K562 (cell line): ENCODE data around the gene ATRN. TPM values are rescaled to one million over a fixed set of nuclear protein-coding genes. Genes with fewer than 3 reads are reported as not detected.

Source experiments
- ATAC-seq: fragments of 200-7000 bp; cut with Tn5 transposase; 3 replicates; pipeline ENCODE4 v1.9.1; 2020; ENCODE audit warnings: moderate library complexity
- BruUV-seq: library from RNA; stranded (reverse); fragments of 400-500 nt; replicated peaks from 2 replicates; lab custom pipeline; 2021; lab: Mats Ljungman, UMichigan
- CTCF ChIA-PET: fragments of 300-600 bp; formaldehyde crosslinking; extraction: SDS; loops from one replicate; lab custom pipeline; 2021; ENCODE audit warnings: low intra/inter-chr PET ratio; lab: Yijun Ruan, JAX
- POLR2A ChIA-PET: fragments of 300-600, 350-650 bp; sonication (Branson Sonifier 250); formaldehyde crosslinking; extraction: SDS; loops from one replicate; lab custom pipeline; 2021; ENCODE audit warnings: antibody characterized with exemption, inconsistent platforms; lab: Yijun Ruan, JAX
- DNase-seq, 4 experiments: peaks; one replicate each; pipeline versions ENCODE4 v3.0.0 to v3.0.0-alpha.2; 2011 to 2018; ENCODE audit warnings: low spot score in 3 of 4, mixed read lengths in 3 of 4; ENCODE audit errors: extremely low read depth in 1 of 4
- FAIRE-seq: peaks from 2 replicates; lab custom pipeline; 2011; peaks lifted over from hg19 to GRCh38; lab: Jason Lieb, UNC
- H2AFZ ChIP-seq: 2 replicates; pipeline ENCODE4 v1.6.0; 2011; ENCODE audit warnings: low read depth, low read length, control low read depth, inconsistent platforms
- H3K27ac ChIP-seq: fragments of 200-600 bp; 3 replicates; pipeline ENCODE4 v1.8.0; 2011; ENCODE audit warnings: low read depth, mild to moderate bottlenecking, control low read depth, inconsistent platforms, low read length, moderate library complexity, mixed read lengths; ENCODE audit errors: extremely low read depth
- H3K27me3 ChIP-seq, 2 experiments: fragments of 300-600 bp in 1 of 2; 2 replicates in 1 of 2; 3 replicates in 1 of 2; pipeline versions ENCODE4 v1.6.0 to v1.8.0; 2011; ENCODE audit warnings: inconsistent platforms in 2 of 2, low read length in 2 of 2, mild to moderate bottlenecking in 1 of 2, mixed read lengths in 1 of 2, moderate library complexity in 1 of 2; ENCODE audit not compliant: control insufficient read depth in 2 of 2, insufficient read depth in 2 of 2
- H3K36me3 ChIP-seq: fragments of 300-600 bp; 3 replicates; pipeline ENCODE4 v1.8.0; 2011; ENCODE audit warnings: mild to moderate bottlenecking, low read length, inconsistent platforms; ENCODE audit not compliant: control insufficient read depth, insufficient read depth
- H3K4me1 ChIP-seq, 2 experiments: fragments of 200-600 bp in 1 of 2; replicated peaks in 1 of 2; 2 replicates in 1 of 2; 3 replicates in 1 of 2; pipeline versions ENCODE4 v1.5.1 to v1.8.0; 2011; ENCODE audit warnings: inconsistent platforms in 2 of 2, low read length in 2 of 2, mild to moderate bottlenecking in 1 of 2, mixed read lengths in 1 of 2, moderate library complexity in 1 of 2; ENCODE audit not compliant: control insufficient read depth in 2 of 2, insufficient read depth in 2 of 2
- H3K4me2 ChIP-seq: 2 replicates; pipeline ENCODE4 v1.6.1; 2011; ENCODE audit warnings: low read length, control low read depth, inconsistent platforms, mixed read lengths; ENCODE audit not compliant: insufficient read depth
- H3K4me3 ChIP-seq: fragments of 200-600 bp; sonication (generic), shearing (Covaris generic); 2 replicates; pipeline ENCODE4 v1.5.1; 2016; ENCODE audit warnings: control low read depth, inconsistent platforms
- H3K79me2 ChIP-seq: fragments of 200-600 bp; 3 replicates; pipeline ENCODE4 v1.8.0; 2011; ENCODE audit warnings: low read length, inconsistent platforms; ENCODE audit not compliant: control insufficient read depth, insufficient read depth
- H3K9ac ChIP-seq, 2 experiments: 2 replicates each; pipeline versions ENCODE4 v1.6.0 to v1.6.1; 2011; ENCODE audit warnings: low read depth in 2 of 2, low read length in 2 of 2, control low read depth in 1 of 2, inconsistent platforms in 1 of 2, mild to moderate bottlenecking in 1 of 2, mixed read lengths in 1 of 2; ENCODE audit not compliant: insufficient read depth in 1 of 2
- H3K9me1 ChIP-seq: one replicate; pipeline ENCODE4 v1.6.0; 2011; ENCODE audit warnings: inconsistent platforms, mild to moderate bottlenecking, low read length, moderate library complexity; ENCODE audit not compliant: control insufficient read depth, insufficient read depth
- H3K9me3 ChIP-seq: replicated peaks from 2 replicates; pipeline ENCODE4 v1.5.1; 2011; ENCODE audit warnings: low read depth, low read length, inconsistent platforms; ENCODE audit not compliant: control insufficient read depth, insufficient read depth
- H4K20me1 ChIP-seq: replicated peaks from 2 replicates; pipeline ENCODE4 v1.6.1; 2011; ENCODE audit warnings: low read length, inconsistent platforms, mixed read lengths; ENCODE audit not compliant: control insufficient read depth, insufficient read depth
- ATF7 ChIP-seq: fragments of 450-650 bp; IDR thresholded peaks from 2 replicates; pipeline ENCODE4 v1.7.1; 2014; ENCODE audit warnings: mild to moderate bottlenecking, moderate library complexity
- DACH1 ChIP-seq: fragments of 450-650 bp; IDR thresholded peaks from 2 replicates; pipeline ENCODE4 v1.6.1; 2018; ENCODE audit not compliant: partially characterized antibody
- GABPB2 ChIP-seq: fragments of 250-450 bp; sonication (Bioruptor Pico); conservative IDR thresholded peaks from 2 replicates; pipeline ENCODE4 v1.5.1; 2021; ENCODE audit warnings: mild to moderate bottlenecking
- KHSRP ChIP-seq: fragments of 450-650 bp; IDR thresholded peaks from 2 replicates; pipeline ENCODE4 v1.6.1; 2017
- NR2C2 ChIP-seq, 2 experiments: fragments of 200-800 bp in 1 of 2; sonication (Bioruptor generic) in 1 of 2; sonication (generic) in 1 of 2; formaldehyde crosslinking in 1 of 2; IDR thresholded peaks; 2 replicates each; pipeline versions ENCODE4 v1.6.1 to v1.8.0; 2016 to 2022; ENCODE audit warnings: mild to moderate bottlenecking in 1 of 2, missing compliant biosample characterization in 1 of 2, missing genetic modification characterization in 1 of 2, missing genetic modification reagents in 1 of 2
- RBM17 ChIP-seq: fragments of 200-400 bp; formaldehyde crosslinking; IDR thresholded peaks from 2 replicates; pipeline ENCODE4 v1.6.1; 2017; ENCODE audit warnings: low read depth, mild to moderate bottlenecking, low read length, borderline replicate concordance
- RFX5 ChIP-seq: IDR thresholded peaks from 2 replicates; pipeline ENCODE4 v1.6.1; 2011; ENCODE audit warnings: low read depth, mild to moderate bottlenecking, improper control_type of control experiment, low read length
- RFX7 ChIP-seq: fragments of 250-450 bp; sonication (Bioruptor Pico); IDR thresholded peaks from 2 replicates; pipeline ENCODE4 v1.5.1; 2021; ENCODE audit warnings: mild to moderate bottlenecking
- SIN3B ChIP-seq: fragments of 450-650 bp; IDR thresholded peaks from 2 replicates; pipeline ENCODE4 v1.6.1; 2017; ENCODE audit warnings: low read depth, mild to moderate bottlenecking, moderate library complexity
- ZNF143 ChIP-seq: sonication (generic); formaldehyde crosslinking; IDR thresholded peaks from 2 replicates; pipeline ENCODE4 v1.9.0; 2022; ENCODE audit warnings: mild to moderate bottlenecking, missing genetic modification reagents
- ZNF695 ChIP-seq: fragments of 450-650 bp; formaldehyde crosslinking; IDR thresholded peaks from 2 replicates; pipeline ENCODE4 v1.4.0; 2020; ENCODE audit warnings: mild to moderate bottlenecking, moderate library complexity
- WGBS: fragments of 100-300 bp; shearing (Covaris generic); methylation state at CpG from one replicate; pipeline ENCODE4 v1.1.6; 2016; ENCODE audit warnings: low coverage, mixed read lengths; ENCODE audit not compliant: insufficient coverage; ENCODE audit errors: missing lambda C conversion rate; 5-methylcytosine and 5-hydroxymethylcytosine counted together
- in situ Hi-C: fragments of 300-500 bp; cut with MboI; formaldehyde crosslinking; loops from 4 replicates; pipeline ENCODE4 v1.15.0; 2018; ENCODE audit warnings: inconsistent platforms, mixed read lengths
- intact Hi-C: fragments of 100-400 bp; cut with micrococcal nuclease; formaldehyde crosslinking; loops from 2 replicates; pipeline ENCODE4 v1.14.2; 2022
- polyA plus RNA-seq, 8 experiments: library from polyadenylated mRNA; depleted of rRNA in 4 of 8; stranded (reverse) in 5 of 8; unstranded in 3 of 8; fragments of >200 nt; fragmentation: Nextera tagmentation in 2 of 8; fragmentation: Illumina TruSeq in 1 of 8; extraction: Ambion mirVana in 2 of 8; extraction: Trizol in 1 of 8; gene quantifications; 2 replicates each; pipeline versions ENCODE4 v1.2.1 to v1.2.3, GENCODE V29; 2011 to 2014; ENCODE audit warnings: inconsistent platforms in 1 of 8, missing spikeins in 1 of 8
- total RNA-seq, 7 experiments: library from RNA; depleted of rRNA in 6 of 7; stranded (reverse); fragments of >200 nt in 6 of 7; fragmentation: Illumina TruSeq in 2 of 7; extraction: Trizol in 2 of 7; gene quantifications; 2 replicates each; pipeline versions ENCODE4 v1.2.1 to v1.2.3, GENCODE V29; 2011 to 2021; ENCODE audit warnings: low replicate concordance in 1 of 7
- TF ChIP-seq, protein P1 (sequence below): sonication (generic); formaldehyde crosslinking; IDR thresholded peaks from 2 replicates; pipeline ENCODE4 v1.9.0; 2022; ENCODE audit warnings: mild to moderate bottlenecking, missing genetic modification reagents
- TF ChIP-seq, protein P2 (sequence below), 2 experiments: fragments of 150-350 bp in 1 of 2; IDR thresholded peaks; 2 replicates each; pipeline ENCODE4 v1.6.1; 2012 to 2016; ENCODE audit warnings: low read depth in 2 of 2, low read length in 2 of 2, mild to moderate bottlenecking in 1 of 2, moderate library complexity in 1 of 2
- TF ChIP-seq, protein P3 (sequence below): fragments of 450-650 bp; IDR thresholded peaks from 2 replicates; pipeline ENCODE4 v1.6.1; 2016; ENCODE audit warnings: mild to moderate bottlenecking

Gene ATRN
- total and polyA plus RNA-seq, 9 of the 15 experiments (the other 6 are each of a cell fraction or from before 2014, with no cell fraction given): 0.69 to 16.5 (median 7.6) TPM

DNA sequence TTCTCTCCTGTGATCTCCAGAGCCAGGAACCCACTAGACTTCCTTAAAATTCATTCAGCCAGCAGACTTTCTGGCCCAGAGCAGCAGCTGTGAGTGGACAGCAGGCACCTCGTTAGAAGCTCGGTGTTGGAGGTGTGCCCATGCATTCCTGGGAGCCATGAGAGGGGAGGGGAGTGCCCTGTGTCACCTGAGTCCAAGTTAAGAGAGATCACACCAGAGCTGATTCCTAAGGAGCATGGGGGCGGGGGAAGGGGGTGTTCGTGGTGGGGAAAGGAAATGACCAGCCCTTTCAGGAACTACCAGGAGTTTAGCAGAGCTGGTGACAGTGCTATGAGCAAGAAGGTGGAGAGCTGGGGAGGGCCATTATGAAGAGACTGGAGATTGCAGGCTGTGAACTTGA is 145.4 kb downstream of the ATRN start:
- Histone ChIP-seq H3K9ac (no peak overlapping the region), H3K27ac (no peak overlapping the region), H3K9me1 (no peaks in the 10 kb centered on the region), H3K79me2 (no peaks in the 10 kb centered on the region), H3K9me3 (no peaks in the 10 kb centered on the region), H3K4me2 (no peak overlapping the region), H2AFZ (no peak overlapping the region), H3K4me3 (no peak overlapping the region), H3K27me3 (no peaks in the 10 kb centered on the region), H3K36me3 (no peaks in the 10 kb centered on the region), H4K20me1 (no peaks in the 10 kb centered on the region), H3K4me1 (no peaks in the 10 kb centered on the region; a peak in 1 of 5 replicates)
- in situ Hi-C loops (no loop called here), intact Hi-C loops (no loop called here)
- 35% methylated on average over 3 of the region's 4 CpGs for WGBS
- no TSS peak for BruUV-seq
- no peak for ATAC-seq
- TF ChIP-seq, protein P1, sequence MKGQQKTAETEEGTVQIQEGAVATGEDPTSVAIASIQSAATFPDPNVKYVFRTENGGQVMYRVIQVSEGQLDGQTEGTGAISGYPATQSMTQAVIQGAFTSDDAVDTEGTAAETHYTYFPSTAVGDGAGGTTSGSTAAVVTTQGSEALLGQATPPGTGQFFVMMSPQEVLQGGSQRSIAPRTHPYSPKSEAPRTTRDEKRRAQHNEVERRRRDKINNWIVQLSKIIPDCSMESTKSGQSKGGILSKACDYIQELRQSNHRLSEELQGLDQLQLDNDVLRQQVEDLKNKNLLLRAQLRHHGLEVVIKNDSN: no peak
- TF ChIP-seq RBM17 (no peak), SIN3B (no peak), ZNF695 (CRISPR knock-in tag) (no peak), DACH1 (no peak), NR2C2 (CRISPR knock-in tag; IDR thresholded peaks at IDR 0.05) (no peak), NR2C2 (tag; IDR thresholded peaks at IDR 0.05) (no peak), GABPB2 (no peak), KHSRP (no peak), ZNF143 (CRISPR knock-in tag) (no peak), RFX5 (no peak), ATF7 (no peak), RFX7 (CRISPR knock-in tag) (no peak)
- TF ChIP-seq, protein P2, sequence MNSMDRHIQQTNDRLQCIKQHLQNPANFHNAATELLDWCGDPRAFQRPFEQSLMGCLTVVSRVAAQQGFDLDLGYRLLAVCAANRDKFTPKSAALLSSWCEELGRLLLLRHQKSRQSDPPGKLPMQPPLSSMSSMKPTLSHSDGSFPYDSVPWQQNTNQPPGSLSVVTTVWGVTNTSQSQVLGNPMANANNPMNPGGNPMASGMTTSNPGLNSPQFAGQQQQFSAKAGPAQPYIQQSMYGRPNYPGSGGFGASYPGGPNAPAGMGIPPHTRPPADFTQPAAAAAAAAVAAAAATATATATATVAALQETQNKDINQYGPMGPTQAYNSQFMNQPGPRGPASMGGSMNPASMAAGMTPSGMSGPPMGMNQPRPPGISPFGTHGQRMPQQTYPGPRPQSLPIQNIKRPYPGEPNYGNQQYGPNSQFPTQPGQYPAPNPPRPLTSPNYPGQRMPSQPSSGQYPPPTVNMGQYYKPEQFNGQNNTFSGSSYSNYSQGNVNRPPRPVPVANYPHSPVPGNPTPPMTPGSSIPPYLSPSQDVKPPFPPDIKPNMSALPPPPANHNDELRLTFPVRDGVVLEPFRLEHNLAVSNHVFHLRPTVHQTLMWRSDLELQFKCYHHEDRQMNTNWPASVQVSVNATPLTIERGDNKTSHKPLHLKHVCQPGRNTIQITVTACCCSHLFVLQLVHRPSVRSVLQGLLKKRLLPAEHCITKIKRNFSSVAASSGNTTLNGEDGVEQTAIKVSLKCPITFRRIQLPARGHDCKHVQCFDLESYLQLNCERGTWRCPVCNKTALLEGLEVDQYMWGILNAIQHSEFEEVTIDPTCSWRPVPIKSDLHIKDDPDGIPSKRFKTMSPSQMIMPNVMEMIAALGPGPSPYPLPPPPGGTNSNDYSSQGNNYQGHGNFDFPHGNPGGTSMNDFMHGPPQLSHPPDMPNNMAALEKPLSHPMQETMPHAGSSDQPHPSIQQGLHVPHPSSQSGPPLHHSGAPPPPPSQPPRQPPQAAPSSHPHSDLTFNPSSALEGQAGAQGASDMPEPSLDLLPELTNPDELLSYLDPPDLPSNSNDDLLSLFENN (IDR thresholded peaks at IDR 0.05; ENCODE audit: low read depth in 2 of 2, low read length in 2 of 2): no peak
- TF ChIP-seq, protein P3, sequence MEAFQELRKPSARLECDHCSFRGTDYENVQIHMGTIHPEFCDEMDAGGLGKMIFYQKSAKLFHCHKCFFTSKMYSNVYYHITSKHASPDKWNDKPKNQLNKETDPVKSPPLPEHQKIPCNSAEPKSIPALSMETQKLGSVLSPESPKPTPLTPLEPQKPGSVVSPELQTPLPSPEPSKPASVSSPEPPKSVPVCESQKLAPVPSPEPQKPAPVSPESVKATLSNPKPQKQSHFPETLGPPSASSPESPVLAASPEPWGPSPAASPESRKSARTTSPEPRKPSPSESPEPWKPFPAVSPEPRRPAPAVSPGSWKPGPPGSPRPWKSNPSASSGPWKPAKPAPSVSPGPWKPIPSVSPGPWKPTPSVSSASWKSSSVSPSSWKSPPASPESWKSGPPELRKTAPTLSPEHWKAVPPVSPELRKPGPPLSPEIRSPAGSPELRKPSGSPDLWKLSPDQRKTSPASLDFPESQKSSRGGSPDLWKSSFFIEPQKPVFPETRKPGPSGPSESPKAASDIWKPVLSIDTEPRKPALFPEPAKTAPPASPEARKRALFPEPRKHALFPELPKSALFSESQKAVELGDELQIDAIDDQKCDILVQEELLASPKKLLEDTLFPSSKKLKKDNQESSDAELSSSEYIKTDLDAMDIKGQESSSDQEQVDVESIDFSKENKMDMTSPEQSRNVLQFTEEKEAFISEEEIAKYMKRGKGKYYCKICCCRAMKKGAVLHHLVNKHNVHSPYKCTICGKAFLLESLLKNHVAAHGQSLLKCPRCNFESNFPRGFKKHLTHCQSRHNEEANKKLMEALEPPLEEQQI: no peak
- CTCF ChIA-PET: no interaction called here
- DNase-seq: no peak
- POLR2A ChIA-PET: no interaction called here
- no peak for FAIRE-seq
